Measurements from ENCODE around the gene STXBP6. TPM values are rescaled to one million over a fixed set of nuclear protein-coding genes. Genes with fewer than 3 reads are reported as not detected.

The STXBP6 gene
- total RNA-seq, 1 experiment from 2014 or later, result 0.27 TPM

- TF ChIP-seq REST (IDR thresholded peaks at IDR 0.05; ENCODE audit: low read depth) (no peak), POLR2AphosphoS5 (IDR thresholded peaks at IDR 0.05; ENCODE audit: low read depth, low read length) (no peak)
These were observed 136.9 kb downstream of the STXBP6 start (continued) for GRCh38 chr14:24913021-24913420.

- TF ChIP-seq ZFX (IDR thresholded peaks at IDR 0.05) (no peak), CBX3 (IDR thresholded peaks at IDR 0.05; ENCODE audit: low read depth) (no peak), POLR2AphosphoS5 (IDR thresholded peaks at IDR 0.05; ENCODE audit: low read depth, low read length) (no peak), CEBPB (IDR thresholded peaks at IDR 0.05; ENCODE audit: low read depth) (no peak), SIN3A (IDR thresholded peaks at IDR 0.05; ENCODE audit: low read depth) (no peak), ELF1 (IDR thresholded peaks at IDR 0.05; ENCODE audit: borderline replicate concordance, low read depth) (no peak), FOSL1 (IDR thresholded peaks at IDR 0.05; ENCODE audit: low read depth) (no peak), EZH2phosphoT487 (IDR thresholded peaks at IDR 0.05; ENCODE audit: borderline replicate concordance) (no peak), RAD21 (IDR thresholded peaks at IDR 0.05; ENCODE audit: low read depth) (no peak), REST (IDR thresholded peaks at IDR 0.05; ENCODE audit: low read depth) (no peak), ATF3 (IDR thresholded peaks at IDR 0.05) (no peak), MAX (IDR thresholded peaks at IDR 0.05) (no peak), YY1 (IDR thresholded peaks at IDR 0.05; ENCODE audit: extremely low read depth, insufficient replicate concordance, low read depth, low read length) (no peak)
- ChIA-PET CTCF (no interaction called here), RAD21 (ENCODE audit: low non-redundant PET in 1 of 2, low total read pairs in 2 of 2, uncharacterized antibody in 2 of 2, unreplicated experiment in 2 of 2) (no interaction called here), POLR2A (no interaction called here)
- no peaks in the 10 kb centered on the region for H3K27me3 ChIP-seq (ENCODE audit: insufficient read depth, low read length)
- H3K4me1 ChIP-seq (ENCODE audit: control insufficient read depth in 1 of 2, insufficient read depth in 2 of 2, low read length in 2 of 2), result no peaks in the 10 kb centered on the region
- H3K27ac ChIP-seq (ENCODE audit: low read depth, low read length), result no peak overlapping the region
- H4K20me1 ChIP-seq (ENCODE audit: insufficient read depth), result no peaks in the 10 kb centered on the region
- ATAC-seq (no peak), DNase-seq (ENCODE audit: low read depth, low spot score) (no peak)
- no peaks in the 10 kb centered on the region for H3K9me2 ChIP-seq (ENCODE audit: insufficient read depth)
- no peak overlapping the region for H3K4me2 ChIP-seq (ENCODE audit: low read length)
- intact Hi-C loops (cut with micrococcal nuclease), result no loop called here
- H3K36me3 ChIP-seq (ENCODE audit: control insufficient read depth in 1 of 2, insufficient read depth in 2 of 2, low read length in 2 of 2), result no peaks in the 10 kb centered on the region
- H3K9me3 ChIP-seq (ENCODE audit: control insufficient read depth in 1 of 2, insufficient read depth in 1 of 2, low read depth in 1 of 2, low read length in 2 of 2), result peaks cover 0 to 14% of the 10 kb centered on the region in 2 experiments; a peak in 3 of 4 replicates
- no peak overlapping the region for H3K9ac ChIP-seq (ENCODE audit: low read length)
- H3K4me3 ChIP-seq (replicated peaks in 1 of 2; ENCODE audit: low read depth in 1 of 2, low read length in 2 of 2), result no peak overlapping the region
- no peak overlapping the region for H2AFZ ChIP-seq (ENCODE audit: low read depth, low read length, poor library complexity, severe bottlenecking)
- BruUV-seq (replicated peaks), result no TSS peak
- no peaks in the 10 kb centered on the region for H3K79me2 ChIP-seq (ENCODE audit: insufficient read depth, low read length)
These were observed 138.4 kb downstream of the STXBP6 start for GRCh38 chr14:24911324-24912109.

All from HCT116 (cell line).